Body of pancreas (tissue), 4 donors: Measurements from ENCODE around the gene COTL1. TPM values are rescaled to one million over a fixed set of nuclear protein-coding genes. Genes with fewer than 3 reads are reported as not detected.

Experiments
- ATAC-seq: fragments of 150-250 bp; one replicate; pipeline ENCODE4 v1.9.1; 2016
- DNase-seq, 4 donors: peaks; one replicate each; pipeline ENCODE4 v3.0.0-alpha.2; 2019
- H3K27ac ChIP-seq, 4 donors: fragments of 200-600 bp; sonication (generic); 1 replicate in 3 of 4; 2 replicates in 1 of 4; pipeline versions ENCODE4 v1.5.1 to v1.6.1; 2016 to 2019; ENCODE audit warnings: mild to moderate bottlenecking in 1 of 4, mixed read lengths in 1 of 4, moderate library complexity in 1 of 4
- H3K27me3 ChIP-seq, 2 donors: fragments of 200-600 bp; sonication (generic); one replicate each; pipeline ENCODE4 v1.6.0; 2016; ENCODE audit warnings: mild to moderate bottlenecking in 1 of 2
- H3K36me3 ChIP-seq, 2 donors: fragments of 200-600 bp; sonication (generic); replicated peaks in 1 of 2; 2 replicates each; pipeline ENCODE4 v1.5.1; 2016; ENCODE audit warnings: low read depth in 2 of 2; ENCODE audit not compliant: insufficient read depth in 1 of 2
- H3K4me1 ChIP-seq: fragments of 200-600 bp; sonication (generic); one replicate; pipeline ENCODE4 v1.6.0; 2016
- H3K4me3 ChIP-seq, 2 donors: fragments of 200-600 bp; sonication (generic); 1 replicate in 1 of 2; 2 replicates in 1 of 2; pipeline ENCODE4 v1.5.1; 2016 to 2019
- H3K9me3 ChIP-seq, 3 donors: fragments of 200-600 bp; sonication (generic); 1 replicate in 2 of 3; 2 replicates in 1 of 3; pipeline ENCODE4 v1.5.1; 2016
- POLR2A ChIP-seq, 3 donors: fragments of 450-650 bp; IDR thresholded peaks; one replicate each; pipeline ENCODE4 v1.6.1; 2016; ENCODE audit warnings: antibody characterized with exemption in 3 of 3, mild to moderate bottlenecking in 2 of 3
- WGBS, 2 donors: methylation state at CpG; one replicate each; pipeline ENCODE4 v1.1.5; 2017; 5-methylcytosine and 5-hydroxymethylcytosine counted together
- intact Hi-C: fragments of 100-400 bp; cut with DNase I; formaldehyde crosslinking; loops from one replicate; pipeline ENCODE4 v1.15.1; 2023
- total RNA-seq, 2 donors: library from RNA; depleted of rRNA; stranded (reverse); fragments of >200 nt; gene quantifications; one replicate each; pipeline ENCODE4 v1.1.0, GENCODE V29; 2016
- TF ChIP-seq, protein P1 (sequence below), 7 experiments: fragments of 450-650 bp in 4 of 7; fragments of 200-600 bp in 3 of 7; sonication (generic) in 3 of 7; IDR thresholded peaks; one replicate each; pipeline ENCODE4 v1.5.1; 2016 to 2019; ENCODE audit warnings: antibody characterized with exemption in 7 of 7

Gene COTL1
- total RNA-seq, 2 donors from 2014 or later: 19.7 to 20.4 TPM

DNA sequence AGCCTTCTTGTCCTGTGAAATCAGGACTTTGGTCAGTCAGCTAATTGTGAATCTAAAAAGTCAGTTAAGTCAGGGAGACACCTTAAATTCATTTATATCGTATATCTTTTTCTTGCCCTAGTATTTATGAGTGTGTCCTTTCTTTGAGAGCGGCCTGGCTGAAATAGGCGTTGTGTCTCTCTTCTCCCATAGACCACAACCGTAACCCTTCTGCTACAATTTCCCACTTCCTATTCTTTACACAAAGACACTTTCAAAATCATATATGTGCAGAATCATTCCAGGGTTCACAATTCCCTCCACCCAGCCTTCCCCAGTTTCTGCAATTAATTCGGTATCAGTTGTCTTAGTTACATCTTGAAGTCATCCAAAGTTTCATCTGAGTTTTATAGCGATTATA, 14.0 kb upstream of the COTL1 start:
- ATAC-seq (no peak), DNase-seq (no peak)
- TF ChIP-seq, protein P1, sequence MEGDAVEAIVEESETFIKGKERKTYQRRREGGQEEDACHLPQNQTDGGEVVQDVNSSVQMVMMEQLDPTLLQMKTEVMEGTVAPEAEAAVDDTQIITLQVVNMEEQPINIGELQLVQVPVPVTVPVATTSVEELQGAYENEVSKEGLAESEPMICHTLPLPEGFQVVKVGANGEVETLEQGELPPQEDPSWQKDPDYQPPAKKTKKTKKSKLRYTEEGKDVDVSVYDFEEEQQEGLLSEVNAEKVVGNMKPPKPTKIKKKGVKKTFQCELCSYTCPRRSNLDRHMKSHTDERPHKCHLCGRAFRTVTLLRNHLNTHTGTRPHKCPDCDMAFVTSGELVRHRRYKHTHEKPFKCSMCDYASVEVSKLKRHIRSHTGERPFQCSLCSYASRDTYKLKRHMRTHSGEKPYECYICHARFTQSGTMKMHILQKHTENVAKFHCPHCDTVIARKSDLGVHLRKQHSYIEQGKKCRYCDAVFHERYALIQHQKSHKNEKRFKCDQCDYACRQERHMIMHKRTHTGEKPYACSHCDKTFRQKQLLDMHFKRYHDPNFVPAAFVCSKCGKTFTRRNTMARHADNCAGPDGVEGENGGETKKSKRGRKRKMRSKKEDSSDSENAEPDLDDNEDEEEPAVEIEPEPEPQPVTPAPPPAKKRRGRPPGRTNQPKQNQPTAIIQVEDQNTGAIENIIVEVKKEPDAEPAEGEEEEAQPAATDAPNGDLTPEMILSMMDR (IDR thresholded peaks at IDR 0.05): no peak
- no peak for TF ChIP-seq POLR2A (IDR thresholded peaks at IDR 0.05)
- Histone ChIP-seq H3K4me3 (no peak overlapping the region), H3K27me3 (no peaks in the 10 kb centered on the region), H3K27ac (no peak overlapping the region), H3K36me3 (no peaks in the 10 kb centered on the region), H3K9me3 (no peaks in the 10 kb centered on the region), H3K4me1 (peaks cover 8% of the 10 kb centered on the region)
- intact Hi-C loops: no loop called here
- 70 to 85% methylated on average over 6 of the region's 6 CpGs for WGBS, 2 donors

DNA sequence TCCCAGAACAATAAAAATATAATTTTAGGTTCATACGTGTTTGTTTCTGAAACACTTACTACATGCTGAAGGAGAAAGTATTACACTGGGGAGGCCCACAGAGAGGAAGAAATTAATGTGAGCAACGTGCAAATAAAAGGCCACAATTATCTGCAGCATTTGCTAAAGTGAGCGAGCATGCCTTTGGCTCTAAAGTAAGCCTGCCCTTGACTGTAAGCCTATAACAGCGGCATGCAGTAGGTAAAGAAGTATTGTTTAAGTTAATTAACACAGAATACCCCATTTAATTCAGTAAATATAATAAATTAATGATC, 13.2 kb upstream of the COTL1 start:
- Histone ChIP-seq H3K27me3 (no peaks in the 10 kb centered on the region), H3K4me3 (no peak overlapping the region), H3K27ac (no peak overlapping the region), H3K36me3 (no peaks in the 10 kb centered on the region), H3K4me1 (peaks cover 8% of the 10 kb centered on the region), H3K9me3 (no peaks in the 10 kb centered on the region)
- DNase-seq (no peak), ATAC-seq (no peak)
- intact Hi-C loops: no loop called here
- 76 to 81% methylated on average over 4 of the region's 4 CpGs for WGBS, 2 donors
- no peak for TF ChIP-seq POLR2A (IDR thresholded peaks at IDR 0.05)
- TF ChIP-seq, protein P1 (IDR thresholded peaks at IDR 0.05): no peak

DNA sequence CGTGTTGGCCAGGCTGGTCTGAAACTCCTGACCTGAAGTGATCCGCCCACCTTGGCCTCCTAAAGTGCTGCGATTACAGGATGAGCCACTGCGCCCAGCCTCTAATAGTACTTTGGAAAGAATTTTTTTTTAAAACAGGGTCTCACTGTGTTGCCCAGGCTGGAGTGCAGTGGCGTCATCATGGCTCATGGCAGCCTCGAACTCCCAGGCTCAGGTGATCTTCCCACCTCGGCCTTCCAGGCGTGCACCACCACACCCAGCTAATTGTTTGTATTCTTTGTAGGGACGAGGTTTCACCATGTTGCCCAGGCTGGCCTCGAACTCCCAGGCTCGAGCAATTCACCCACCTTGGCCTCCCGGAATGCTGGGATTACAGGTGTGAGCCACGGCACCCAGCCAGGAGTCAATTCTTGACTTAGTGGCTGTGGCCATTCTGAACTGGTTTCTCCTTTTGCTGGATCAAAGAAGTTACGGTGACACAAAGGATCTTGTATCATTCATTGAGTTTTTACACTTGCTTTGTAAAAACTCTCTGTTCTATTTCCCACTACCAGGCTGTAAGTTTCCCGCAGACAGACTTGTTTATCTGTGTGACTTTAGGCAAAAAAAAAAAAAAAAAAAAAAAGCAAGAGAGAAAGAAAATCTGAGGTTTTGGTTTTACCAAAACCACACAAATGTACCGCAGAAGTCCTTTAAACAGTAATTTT, 12.7 kb upstream of the COTL1 start:
- TF ChIP-seq, protein P1 (IDR thresholded peaks at IDR 0.05): no peak
- TF ChIP-seq POLR2A (IDR thresholded peaks at IDR 0.05): no peak
- intact Hi-C loops: no loop called here
- no peak for ATAC-seq
- 81 to 84% methylated on average over 11 to 16 of the region's 16 CpGs for WGBS, 2 donors
- Histone ChIP-seq H3K4me3 (no peak overlapping the region), H3K36me3 (no peaks in the 10 kb centered on the region), H3K27ac (no peak overlapping the region), H3K27me3 (no peaks in the 10 kb centered on the region), H3K4me1 (peaks cover 8% of the 10 kb centered on the region), H3K9me3 (no peaks in the 10 kb centered on the region)
- no peak for DNase-seq

DNA sequence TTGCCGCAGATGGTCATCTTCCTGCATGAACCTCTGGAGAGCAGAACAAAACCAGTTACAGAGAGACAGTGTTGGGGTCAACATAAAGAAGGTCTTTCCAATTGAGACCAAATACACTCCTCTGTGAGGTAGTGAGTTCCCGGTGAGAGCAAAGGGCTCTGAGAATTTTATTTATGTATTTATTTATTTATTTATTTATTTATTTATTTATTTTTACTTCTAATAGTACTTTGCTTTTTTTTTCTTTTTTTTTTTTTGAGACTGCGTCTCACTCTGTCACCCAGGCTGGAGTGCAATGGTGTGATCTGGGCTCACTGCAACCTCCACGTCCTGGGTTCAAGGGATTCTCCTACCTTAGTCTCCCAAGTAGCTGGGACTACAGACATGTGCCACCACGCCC, 12.1 kb upstream of the COTL1 start:
- intact Hi-C loops: no loop called here
- DNase-seq: no peak
- H3K4me3 ChIP-seq: no peak overlapping the region
- no peaks in the 10 kb centered on the region for H3K27me3 ChIP-seq
- ATAC-seq: no peak
- no peak for TF ChIP-seq POLR2A (IDR thresholded peaks at IDR 0.05)
- no peaks in the 10 kb centered on the region for H3K36me3 ChIP-seq
- H3K4me1 ChIP-seq: peaks cover 8% of the 10 kb centered on the region
- H3K9me3 ChIP-seq: no peaks in the 10 kb centered on the region
- WGBS, 2 donors: 82 to 92% methylated on average over 5 of the region's 5 CpGs
- no peak overlapping the region for H3K27ac ChIP-seq

DNA sequence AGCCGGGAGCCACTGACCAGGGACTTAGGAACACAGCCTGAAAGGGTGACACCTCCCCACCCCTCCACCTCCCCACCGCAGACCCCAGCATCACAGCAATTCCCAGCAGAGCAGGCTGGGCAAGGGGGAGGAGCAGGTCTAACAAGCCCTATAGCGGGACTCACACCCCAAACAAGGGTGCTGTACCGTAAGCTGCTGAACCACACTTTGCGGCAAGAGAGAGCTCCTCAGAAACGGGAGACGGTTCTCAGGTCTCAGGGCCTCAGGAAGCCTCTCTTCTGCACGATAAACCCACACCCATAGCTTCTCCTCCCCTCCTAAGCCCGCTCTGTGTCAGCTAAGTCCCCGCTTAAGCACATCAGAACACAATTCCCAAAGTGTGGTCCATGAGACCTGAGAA, 11.7 kb upstream of the COTL1 start:
- ATAC-seq (no peak), DNase-seq (no peak)
- no peaks in the 10 kb centered on the region for H3K27me3 ChIP-seq
- intact Hi-C loops: no loop called here
- H3K4me1 ChIP-seq: peaks cover 8% of the 10 kb centered on the region
- no peaks in the 10 kb centered on the region for H3K9me3 ChIP-seq
- TF ChIP-seq POLR2A (IDR thresholded peaks at IDR 0.05): no peak
- no peak overlapping the region for H3K4me3 ChIP-seq
- WGBS, 2 donors: 75 to 90% methylated on average over 5 to 10 of the region's 10 CpGs
- no peak overlapping the region for H3K27ac ChIP-seq
- no peaks in the 10 kb centered on the region for H3K36me3 ChIP-seq

DNA sequence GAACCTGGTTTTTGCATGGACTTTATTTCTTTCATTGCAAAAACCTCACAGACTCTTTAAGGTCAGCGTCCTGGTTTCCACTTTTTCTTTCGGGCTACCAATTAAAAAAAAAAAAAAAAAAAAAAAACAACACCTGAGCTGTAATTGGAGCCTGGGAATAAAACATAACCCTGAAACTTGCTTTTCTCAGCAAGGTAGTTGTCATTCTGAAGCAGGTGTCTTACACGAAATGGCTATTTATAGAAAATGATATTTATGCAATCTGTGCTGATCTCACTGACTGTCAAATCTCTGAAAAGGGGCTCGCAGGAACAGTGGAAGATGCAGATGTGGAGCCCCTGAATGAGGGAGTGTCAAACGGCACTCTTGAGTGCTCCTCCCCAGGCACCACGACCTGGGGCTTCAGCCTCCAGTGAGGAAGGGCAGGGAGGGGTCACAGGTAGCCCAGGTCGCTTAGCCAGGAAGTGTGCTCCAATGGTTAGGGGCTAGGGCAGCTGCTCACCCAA, 10.4 kb upstream of the COTL1 start:
- H3K4me3 ChIP-seq: no peak overlapping the region
- H3K4me1 ChIP-seq: no peaks in the 10 kb centered on the region
- ATAC-seq: no peak
- DNase-seq: no peak
- no peak overlapping the region for H3K27ac ChIP-seq
- no peaks in the 10 kb centered on the region for H3K27me3 ChIP-seq
- TF ChIP-seq, protein P1 (IDR thresholded peaks at IDR 0.05): no peak
- no peak for TF ChIP-seq POLR2A (IDR thresholded peaks at IDR 0.05)
- WGBS, 2 donors: 32 to 42% methylated on average over 5 to 7 of the region's 7 CpGs
- H3K9me3 ChIP-seq: no peaks in the 10 kb centered on the region
- intact Hi-C loops: no loop called here
- no peaks in the 10 kb centered on the region for H3K36me3 ChIP-seq
